PC-9 (cell line): ENCODE measurements around the gene F2. TPM values are rescaled to one million over a fixed set of nuclear protein-coding genes. Genes with fewer than 3 reads are reported as not detected.

Source experiments
- BruUV-seq: library from RNA; stranded (reverse); fragments of 400-500 nt; replicated peaks from 2 replicates; lab custom pipeline; 2021; lab: Mats Ljungman, UMichigan
- CTCF ChIA-PET: fragments of 300-600 bp; sonication (Branson Sonifier 250); formaldehyde crosslinking; loops from one replicate; lab custom pipeline; 2022; ENCODE audit warnings: antibody characterized with exemption; lab: Charles Lee
- POLR2A ChIA-PET: fragments of 300-600 bp; sonication (Branson Sonifier 250); formaldehyde crosslinking; loops from one replicate; lab custom pipeline; 2022; ENCODE audit warnings: antibody characterized with exemption; ENCODE audit not compliant: unreplicated experiment; lab: Charles Lee
- DNase-seq, 2 experiments: peaks; one replicate each; pipeline versions ENCODE4 v3.0.0 to v3.0.0-alpha.2; 2015 to 2022; ENCODE audit warnings: mixed read lengths in 1 of 2
- H2AFZ ChIP-seq: fragments of 200-600 bp; sonication (generic); 2 replicates; pipeline ENCODE4 v1.8.1; 2017; ENCODE audit warnings: antibody characterized with exemption
- H3F3A ChIP-seq: fragments of 200-600 bp; sonication (generic); 2 replicates; pipeline ENCODE4 v1.8.1; 2017; ENCODE audit warnings: antibody characterized with exemption, mild to moderate bottlenecking, low read depth; ENCODE audit not compliant: insufficient read depth
- H3K27ac ChIP-seq: fragments of 200-600 bp; sonication (generic); 2 replicates; pipeline ENCODE4 v1.6.1; 2016; ENCODE audit warnings: mixed run types
- H3K27me3 ChIP-seq: fragments of 200-600 bp; sonication (generic); 2 replicates; pipeline ENCODE4 v1.6.1; 2016; ENCODE audit warnings: low read depth, mixed run types; ENCODE audit not compliant: insufficient read depth
- H3K36me3 ChIP-seq: fragments of 200-600 bp; sonication (generic); 2 replicates; pipeline ENCODE4 v1.6.1; 2016; ENCODE audit warnings: low read depth, mixed run types
- H3K4me1 ChIP-seq: fragments of 200-600 bp; sonication (generic); replicated peaks from 2 replicates; pipeline ENCODE4 v1.6.1; 2016; ENCODE audit warnings: mixed run types; ENCODE audit not compliant: insufficient read depth
- H3K4me2 ChIP-seq: fragments of 200-600 bp; sonication (generic); 2 replicates; pipeline ENCODE4 v1.6.1; 2017; ENCODE audit warnings: mixed run types
- H3K4me3 ChIP-seq: fragments of 200-600 bp; sonication (generic); 2 replicates; pipeline ENCODE4 v1.6.1; 2016; ENCODE audit warnings: mixed run types
- H3K79me2 ChIP-seq: fragments of 200-600 bp; sonication (generic); 2 replicates; pipeline ENCODE4 v1.6.1; 2017; ENCODE audit warnings: low read depth, mixed run types
- H3K9me2 ChIP-seq: fragments of 200-600 bp; sonication (generic); 2 replicates; pipeline ENCODE4 v1.8.1; 2017; ENCODE audit warnings: mild to moderate bottlenecking; ENCODE audit not compliant: insufficient read depth
- H3K9me3 ChIP-seq: fragments of 200-600 bp; sonication (generic); 2 replicates; pipeline ENCODE4 v1.8.1; 2016; ENCODE audit warnings: low read depth; ENCODE audit not compliant: insufficient read depth
- H4K20me1 ChIP-seq: fragments of 200-600 bp; sonication (generic); 2 replicates; pipeline ENCODE4 v1.8.1; 2017; ENCODE audit not compliant: insufficient read depth
- CTCF ChIP-seq: fragments of 200-600 bp; sonication (generic); conservative IDR thresholded peaks from 2 replicates; pipeline ENCODE4 v1.6.1; 2017; ENCODE audit warnings: mixed run types, antibody characterized with exemption, mild to moderate bottlenecking, moderate library complexity
- EZH2 ChIP-seq: fragments of 200-600 bp; sonication (generic); IDR thresholded peaks from 2 replicates; pipeline ENCODE4 v1.8.0; 2017; ENCODE audit warnings: antibody characterized with exemption, low read depth
- intact Hi-C: fragments of 100-400 bp; cut with micrococcal nuclease; formaldehyde crosslinking; loops from one replicate; pipeline ENCODE4 v1.10.0; 2022; ENCODE audit not compliant: unreplicated experiment
- total RNA-seq: library from RNA; stranded (reverse); gene quantifications from 2 replicates; pipeline ENCODE4 v1.2.3, GENCODE V29; 2021

Gene F2
- total RNA-seq, 1 experiment from 2014 or later, result not detected

GRCh38 chr11:46680815-46681214, 38.2 kb upstream of the F2 start:
- CTCF ChIA-PET, result no interaction called here
- POLR2A ChIA-PET, result no interaction called here
- Histone ChIP-seq H3K4me2 (no peak overlapping the region), H3F3A (peaks cover 17% of the 10 kb centered on the region; the same call in 1 of the 2 replicates), H2AFZ (no peak overlapping the region), H3K9me2 (no peaks in the 10 kb centered on the region), H4K20me1 (peaks cover 19% of the 10 kb centered on the region; the same call in 1 of the 2 replicates), H3K27me3 (no peaks in the 10 kb centered on the region), H3K27ac (no peak overlapping the region), H3K4me1 (0 out of 2 replicates have a peak, but pooled peaks cover under 1% of the 10 kb centered on the region), H3K9me3 (no peaks in the 10 kb centered on the region), H3K79me2 (no peaks in the 10 kb centered on the region), H3K4me3 (no peak overlapping the region), H3K36me3 (peaks cover 3% of the 10 kb centered on the region; the same call in 1 of the 2 replicates)
- TF ChIP-seq CTCF (no peak), EZH2 (no peak)
- BruUV-seq, result no TSS peak
- intact Hi-C loops, result no loop called here
- DNase-seq, result no peak

GRCh38 chr11:46681814-46682213, 37.2 kb upstream of the F2 start:
- Histone ChIP-seq H3K9me3 (no peaks in the 10 kb centered on the region), H3K4me2 (no peak overlapping the region), H3K79me2 (no peaks in the 10 kb centered on the region), H2AFZ (no peak overlapping the region), H3K27me3 (no peaks in the 10 kb centered on the region), H3K4me1 (no peaks in the 10 kb centered on the region), H3K9me2 (no peaks in the 10 kb centered on the region), H3K27ac (no peak overlapping the region), H4K20me1 (0 out of 2 replicates have a peak, but pooled peaks cover 19% of the 10 kb centered on the region), H3K36me3 (peaks cover 3% of the 10 kb centered on the region; the same call in 1 of the 2 replicates), H3F3A (peaks cover 11% of the 10 kb centered on the region; the same call in 1 of the 2 replicates), H3K4me3 (no peak overlapping the region)
- intact Hi-C loops, result no loop called here
- no peak for TF ChIP-seq EZH2
- TF ChIP-seq CTCF, result no peak
- CTCF ChIA-PET, result no interaction called here
- POLR2A ChIA-PET, result no interaction called here
- no peak for DNase-seq
- BruUV-seq, result no TSS peak

DNA sequence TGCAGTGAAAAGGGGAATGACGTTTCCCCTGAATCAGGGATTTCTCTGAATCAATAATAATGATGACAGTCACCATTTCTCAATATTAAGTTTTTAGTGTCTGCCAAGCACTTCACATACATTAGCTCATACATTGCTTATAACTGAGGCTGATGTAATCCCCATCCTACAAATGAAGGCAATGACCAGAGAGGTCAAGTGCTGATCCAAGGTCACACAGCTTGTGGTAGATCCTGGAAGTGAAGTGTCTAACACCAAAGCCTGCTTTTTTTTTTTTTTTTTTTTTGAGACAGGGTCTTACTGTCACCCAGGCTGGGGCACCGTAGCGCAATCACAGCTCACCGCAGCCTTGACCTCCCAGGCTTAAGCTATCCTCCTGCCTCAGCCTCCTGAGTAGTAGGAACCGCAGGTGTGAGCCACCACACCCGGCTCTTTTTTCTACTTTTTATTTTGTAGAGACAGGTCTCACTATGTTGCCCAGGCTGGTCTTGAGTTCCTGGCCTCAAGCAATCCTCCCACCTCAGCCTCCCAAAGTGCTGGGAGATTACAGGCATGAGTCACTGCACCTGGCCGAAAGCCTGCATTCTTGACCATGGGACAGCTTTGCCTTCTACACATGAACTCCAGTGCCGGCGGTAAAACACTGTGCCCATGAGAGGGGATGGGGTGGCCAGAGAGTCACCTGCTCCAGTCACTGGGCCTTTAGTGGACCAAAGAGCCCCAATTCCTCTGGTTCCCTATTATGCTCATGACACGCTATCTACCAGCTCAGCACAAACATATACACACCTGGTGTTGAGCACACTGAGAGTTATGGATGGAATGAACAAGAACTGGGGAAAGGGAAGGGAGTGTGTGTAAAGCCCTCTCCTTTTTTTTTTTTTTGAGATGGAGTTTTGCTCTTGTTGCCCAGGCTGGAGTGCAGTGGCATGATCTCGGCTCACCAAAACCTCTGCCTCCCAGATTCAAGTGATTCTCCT, 36.0 kb upstream of the F2 start:
- 0 out of 2 replicates have a peak, but pooled peaks cover 19% of the 10 kb centered on the region for H4K20me1 ChIP-seq
- no peaks in the 10 kb centered on the region for H3K9me2 ChIP-seq
- no peak overlapping the region for H3K4me2 ChIP-seq
- H3K4me3 ChIP-seq, result no peak overlapping the region
- intact Hi-C loops, result no loop called here
- H3F3A ChIP-seq, result peaks cover 11% of the 10 kb centered on the region; the same call in 1 of the 2 replicates
- DNase-seq, result peak in 1 of 2 experiments; percentile 25
- no peak overlapping the region for H2AFZ ChIP-seq
- no peaks in the 10 kb centered on the region for H3K79me2 ChIP-seq
- H3K4me1 ChIP-seq, result no peaks in the 10 kb centered on the region
- peaks cover 3% of the 10 kb centered on the region; the same call in 1 of the 2 replicates for H3K36me3 ChIP-seq
- no peaks in the 10 kb centered on the region for H3K9me3 ChIP-seq
- H3K27me3 ChIP-seq, result no peaks in the 10 kb centered on the region
- no TSS peak for BruUV-seq
- no peak overlapping the region for H3K27ac ChIP-seq
- POLR2A ChIA-PET, result no interaction called here
- CTCF ChIA-PET, result no interaction called here
- TF ChIP-seq CTCF (no peak), EZH2 (no peak)
